HG03575 (cell line): ENCODE measurements around the gene DAP.
A peak's percentile ranks its signal among the peaks of the same experiment; 100 is the strongest.
"Not testable (repeated sequence)": the region's sequence is repeated elsewhere in the genome, so short reads cannot be mapped to it uniquely, and the experiment has no call there.

Experiments
- ATAC-seq: cut with Tn5 transposase; IDR thresholded peaks from one replicate; pipeline ENCODE4 v1.9.1; 2021; ENCODE audit not compliant: unreplicated experiment, insufficient number of reproducible peaks, low FRiP score; ENCODE audit errors: extremely low read depth

The DAP gene

GRCh38 chr5:10649666-10650380 is 111.2 kb downstream of the DAP start:
- ATAC-seq: no peak

GRCh38 chr5:10648806-10649665 is 112.0 kb downstream of the DAP start:
- no peak for ATAC-seq

GRCh38 chr5:10647640-10648039 is 113.4 kb downstream of the DAP start:
- ATAC-seq: no peak

- ATAC-seq: no peak
Observed at GRCh38 chr5:10645671-10646070, 115.4 kb downstream of the DAP start.

- ATAC-seq: no peak
Observed at GRCh38 chr5:10645146-10645545, 115.9 kb downstream of the DAP start.

- ATAC-seq: no peak
Observed at GRCh38 chr5:10644192-10644591, 116.8 kb downstream of the DAP start.

GRCh38 chr5:10642367-10642766 is 118.7 kb downstream of the DAP start:
- no peak for ATAC-seq

- no peak for ATAC-seq
Observed at GRCh38 chr5:10639846-10640368, 121.1 kb downstream of the DAP start.

GRCh38 chr5:10638723-10639122 is 122.3 kb downstream of the DAP start:
- not testable (repeated sequence) for ATAC-seq

- no peak for ATAC-seq
Observed at GRCh38 chr5:10637944-10638343, 123.1 kb downstream of the DAP start.

GRCh38 chr5:10636363-10637142 is 124.5 kb downstream of the DAP start:
- ATAC-seq: no peak

- ATAC-seq: no peak
Observed at GRCh38 chr5:10635867-10636350, 125.1 kb downstream of the DAP start.

- peak; percentile 47 for ATAC-seq
Observed at GRCh38 chr5:10635257-10635866, 125.7 kb downstream of the DAP start.

GRCh38 chr5:10634562-10634961 is 126.5 kb downstream of the DAP start:
- ATAC-seq: no peak

GRCh38 chr5:10634050-10634449 is 127.0 kb downstream of the DAP start:
- no peak for ATAC-seq

- ATAC-seq: no peak
Observed at GRCh38 chr5:10633271-10634049, 127.6 kb downstream of the DAP start.

- ATAC-seq: peak; percentile 16
Observed at GRCh38 chr5:10632110-10632761, 128.8 kb downstream of the DAP start.
